DOHH2 (cell line): ENCODE data around the gene DCX.

Source experiments
- CTCF ChIP-seq: fragments of 200-600 bp; sonication (generic); IDR thresholded peaks from one replicate; pipeline ENCODE4 v1.5.1; 2014; ENCODE audit warnings: antibody characterized with exemption, mild to moderate bottlenecking, low read depth, low read length; ENCODE audit not compliant: poor library complexity, severe bottlenecking
- EZH2phosphoT487 ChIP-seq: fragments of 200-600 bp; sonication (generic); IDR thresholded peaks from 2 replicates; pipeline ENCODE4 v1.6.1; 2017; ENCODE audit warnings: borderline replicate concordance, mild to moderate bottlenecking, antibody characterized with exemption, low read length, moderate library complexity, mixed read lengths

DNA sequence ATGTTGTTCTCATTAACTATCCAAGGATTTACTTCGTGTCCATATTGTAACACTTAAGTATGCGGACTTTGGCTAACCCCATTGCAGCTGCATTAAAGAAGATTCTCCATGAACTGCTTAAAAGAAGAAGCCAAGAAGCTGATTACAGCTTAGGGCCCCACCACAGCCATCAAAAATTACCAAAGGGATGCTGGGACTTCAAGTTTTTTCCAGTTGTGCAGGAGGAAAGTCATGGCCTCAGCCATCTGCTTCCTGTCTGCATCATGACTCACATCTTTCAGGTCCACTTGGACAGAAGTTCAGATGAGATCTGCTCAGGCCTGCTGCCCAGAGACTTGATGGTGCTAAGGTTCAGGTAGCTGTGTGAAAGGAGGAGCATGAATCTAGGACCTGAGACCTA is 102.9 kb downstream of the DCX start:
- TF ChIP-seq EZH2phosphoT487: no peak
- no peak for TF ChIP-seq CTCF
